IMR-90 (cell line): ENCODE data around the gene CDK17. TPM values are rescaled to one million over a fixed set of nuclear protein-coding genes. Genes with fewer than 3 reads are reported as not detected.
A peak's percentile ranks its signal among the peaks of the same experiment; 100 is the strongest.
"Not testable (repeated sequence)": the region's sequence is repeated elsewhere in the genome, so short reads cannot be mapped to it uniquely, and the experiment has no call there.

Experiments
- ATAC-seq: fragments of 200-7000 bp; cut with Tn5 transposase; 2 replicates; pipeline ENCODE4 v1.9.1; 2020; ENCODE audit warnings: low read depth, mild to moderate bottlenecking, moderate library complexity
- BruUV-seq: library from RNA; stranded (reverse); fragments of 400-500 nt; replicated peaks from 2 replicates; lab custom pipeline; 2021; lab: Mats Ljungman, UMichigan
- CTCF ChIA-PET: fragments of 300-600 bp; formaldehyde crosslinking; extraction: SDS; loops from one replicate; lab custom pipeline; 2021; ENCODE audit warnings: antibody characterized with exemption; lab: Yijun Ruan, JAX
- POLR2A ChIA-PET: fragments of 300-600 bp; sonication (Branson Sonifier 250); formaldehyde crosslinking; loops from one replicate; lab custom pipeline; 2022; ENCODE audit warnings: antibody characterized with exemption; ENCODE audit not compliant: unreplicated experiment; lab: Charles Lee
- DNase-seq: peaks from one replicate; pipeline ENCODE4 v3.0.0; 2013
- H2AFZ ChIP-seq: replicated peaks from 2 replicates; pipeline ENCODE3; 2013; ENCODE audit warnings: low read length, mild to moderate bottlenecking; ENCODE audit not compliant: poor library complexity
- H2AK5ac ChIP-seq: 2 replicates; pipeline ENCODE4 v1.6.1; 2013; ENCODE audit warnings: low read depth, low read length, inconsistent platforms
- H2AK9ac ChIP-seq: replicated peaks from 2 replicates; pipeline ENCODE3; 2013; ENCODE audit warnings: mild to moderate bottlenecking, low read depth, low read length, moderate library complexity; ENCODE audit not compliant: poor library complexity
- H2BK120ac ChIP-seq: 2 replicates; pipeline ENCODE4 v1.6.1; 2013; ENCODE audit warnings: low read depth, low read length, inconsistent platforms
- H2BK15ac ChIP-seq: 3 replicates; pipeline ENCODE4 v1.6.1; 2013; ENCODE audit warnings: low read depth, low read length, inconsistent platforms
- H2BK20ac ChIP-seq: 2 replicates; pipeline ENCODE4 v1.6.1; 2013; ENCODE audit warnings: low read depth, mild to moderate bottlenecking, inconsistent platforms, low read length, moderate library complexity
- H2BK5ac ChIP-seq: 2 replicates; pipeline ENCODE4 v1.6.1; 2013; ENCODE audit warnings: mild to moderate bottlenecking, low read depth, low read length, inconsistent platforms; ENCODE audit not compliant: poor library complexity, severe bottlenecking
- H3K14ac ChIP-seq: replicated peaks from 2 replicates; pipeline ENCODE4 v1.6.1; 2013; ENCODE audit warnings: low read depth, low read length, inconsistent platforms
- H3K18ac ChIP-seq: 2 replicates; pipeline ENCODE4 v1.6.1; 2013; ENCODE audit warnings: low read depth, low read length, control low read depth
- H3K23ac ChIP-seq: 2 replicates; pipeline ENCODE4 v1.6.1; 2013; ENCODE audit warnings: low read depth, low read length, inconsistent platforms
- H3K27ac ChIP-seq: 2 replicates; pipeline ENCODE4 v1.5.1; 2013; ENCODE audit warnings: mild to moderate bottlenecking, control low read depth, low read length; ENCODE audit not compliant: insufficient read depth
- H3K27me3 ChIP-seq: 2 replicates; pipeline ENCODE4 v1.6.1; 2013; ENCODE audit warnings: low read length; ENCODE audit not compliant: control insufficient read depth, insufficient read depth
- H3K36me3 ChIP-seq: 2 replicates; pipeline ENCODE4 v1.6.1; 2013; ENCODE audit warnings: low read length, mixed read lengths; ENCODE audit not compliant: control insufficient read depth, insufficient read depth
- H3K4ac ChIP-seq: 2 replicates; pipeline ENCODE4 v1.6.1; 2013; ENCODE audit warnings: low read depth, low read length, inconsistent platforms
- H3K4me1 ChIP-seq: 2 replicates; pipeline ENCODE4 v1.6.1; 2013; ENCODE audit warnings: low read length, mixed read lengths; ENCODE audit not compliant: control insufficient read depth, insufficient read depth
- H3K4me2 ChIP-seq: 2 replicates; pipeline ENCODE4 v1.6.1; 2013; ENCODE audit warnings: low read depth, mild to moderate bottlenecking, control low read depth, low read length, moderate library complexity
- H3K4me3 ChIP-seq: 2 replicates; pipeline ENCODE4 v1.5.1; 2013; ENCODE audit warnings: low read depth, mild to moderate bottlenecking, control low read depth, low read length, moderate library complexity; ENCODE audit not compliant: insufficient read depth
- H3K56ac ChIP-seq: 2 replicates; pipeline ENCODE4 v1.6.1; 2013; ENCODE audit warnings: low read length, inconsistent platforms; ENCODE audit not compliant: insufficient read depth; ENCODE audit errors: extremely low read depth
- H3K79me1 ChIP-seq, 2 experiments: 2 replicates each; pipeline ENCODE4 v1.6.1; 2013; ENCODE audit warnings: low read length in 2 of 2, inconsistent platforms in 1 of 2, low read depth in 1 of 2
- H3K9ac ChIP-seq: 2 replicates; pipeline ENCODE4 v1.6.1; 2013; ENCODE audit warnings: low read depth, low read length, control low read depth
- H3K9me1 ChIP-seq: 2 replicates; pipeline ENCODE4 v1.6.1; 2013; ENCODE audit warnings: low read length, inconsistent platforms; ENCODE audit not compliant: insufficient read depth
- H3K9me3 ChIP-seq: 2 replicates; pipeline ENCODE4 v1.6.1; 2013; ENCODE audit warnings: low read length; ENCODE audit not compliant: control insufficient read depth, insufficient read depth
- H4K20me1 ChIP-seq: 2 replicates; pipeline ENCODE4 v1.6.1; 2013; ENCODE audit warnings: low read length, inconsistent platforms; ENCODE audit not compliant: insufficient read depth
- H4K5ac ChIP-seq: 2 replicates; pipeline ENCODE4 v1.6.1; 2013; ENCODE audit warnings: mild to moderate bottlenecking, low read depth, low read length, control low read depth
- H4K8ac ChIP-seq, 2 experiments: 2 replicates each; pipeline ENCODE4 v1.6.1; 2013; ENCODE audit warnings: low read depth in 2 of 2, low read length in 2 of 2, control low read depth in 1 of 2, inconsistent platforms in 1 of 2
- H4K91ac ChIP-seq: 2 replicates; pipeline ENCODE4 v1.6.1; 2013; ENCODE audit warnings: low read depth, low read length, inconsistent platforms; ENCODE audit not compliant: insufficient read depth
- WGBS, 2 experiments: methylation state at CpG; one replicate each; pipeline versions ENCODE4 v1.1.5 to v1.1.7; 2013; ENCODE audit warnings: missing lambda C conversion rate in 2 of 2; ENCODE audit not compliant: insufficient read length in 1 of 2; ENCODE audit errors: extremely low coverage in 2 of 2; 5-methylcytosine and 5-hydroxymethylcytosine counted together
- dilution Hi-C: fragments of 300-500 bp; cut with HindIII; formaldehyde crosslinking; loops from one replicate; pipeline ENCODE4 v1.14.3; 2018; ENCODE audit warnings: low sequenced_read_pairs; ENCODE audit not compliant: unreplicated experiment
- in situ Hi-C: fragments of 300-500 bp; cut with MboI; formaldehyde crosslinking; loops from 3 replicates; pipeline ENCODE4 v1.14.3; 2019; ENCODE audit warnings: low sequenced_read_pairs, inconsistent platforms, mixed read lengths
- intact Hi-C: fragments of 100-400 bp; cut with micrococcal nuclease; formaldehyde crosslinking; loops from 2 replicates; pipeline ENCODE4 v1.10.0; 2022
- polyA plus RNA-seq, 3 experiments: library from polyadenylated mRNA; depleted of rRNA; stranded (reverse); fragments of >200 nt; gene quantifications; 2 replicates each; pipeline ENCODE4 v1.2.3, GENCODE V29; 2012; ENCODE audit warnings: low replicate concordance in 1 of 3
- total RNA-seq: library from RNA; depleted of rRNA; stranded (reverse); fragments of >200 nt; gene quantifications from 2 replicates; pipeline ENCODE4 v1.2.3, GENCODE V29; 2012

Gene CDK17
- total and polyA plus RNA-seq, 2 of the 4 experiments (the other 2 are of a cell fraction): 14.5 to 50.2 TPM

DNA sequence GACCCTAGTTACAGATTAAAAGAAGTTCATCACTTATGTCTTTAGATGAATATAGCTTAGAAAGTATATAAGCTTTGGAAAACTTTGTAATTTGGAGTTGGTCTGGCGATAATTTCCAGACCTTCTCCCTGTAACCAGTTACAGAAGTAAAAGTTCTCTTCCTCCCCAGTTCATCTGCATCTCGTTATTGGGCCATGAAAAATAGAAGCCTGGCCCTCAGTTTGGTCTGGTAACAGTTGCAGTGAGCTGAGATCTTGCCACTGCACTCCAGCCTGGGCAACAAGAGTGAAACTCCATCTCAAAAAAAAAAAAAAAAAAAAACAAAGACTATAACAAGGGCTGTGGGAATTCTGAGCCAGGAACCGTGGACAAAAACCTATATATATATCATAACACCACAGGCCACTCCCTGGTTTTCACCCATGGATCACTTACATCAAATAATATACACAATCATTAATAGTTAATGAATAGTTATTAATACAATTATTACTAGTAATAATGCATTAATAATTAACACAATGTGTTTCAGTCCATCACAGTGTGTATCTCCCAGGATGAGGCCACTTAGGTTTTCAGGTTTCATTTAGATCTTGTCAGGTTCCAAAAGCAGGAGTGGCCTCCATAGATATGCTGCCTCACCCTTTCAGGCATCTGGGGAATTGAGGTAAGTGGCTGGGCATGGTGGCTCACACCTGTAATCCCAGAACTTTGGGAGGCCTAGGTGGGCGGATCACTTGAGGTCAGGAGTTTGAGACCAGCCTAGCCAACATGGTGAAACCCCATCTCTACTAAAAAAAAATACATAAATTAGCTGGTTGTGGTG, 32.5 kb upstream of the CDK17 start:
- H3K9ac ChIP-seq, H2AK9ac ChIP-seq, CTCF ChIA-PET, H3K9me3 ChIP-seq, H3K14ac ChIP-seq, intact Hi-C loops, DNase-seq, POLR2A ChIA-PET, H3K4me2 ChIP-seq, H3K79me1 ChIP-seq, H3K27me3 ChIP-seq, H3K23ac ChIP-seq, in situ Hi-C loops, BruUV-seq, H3K27ac ChIP-seq, H3K56ac ChIP-seq, H3K36me3 ChIP-seq, H3K9me1 ChIP-seq, H3K4me3 ChIP-seq, ATAC-seq, dilution Hi-C loops, H2BK5ac ChIP-seq, H2AFZ ChIP-seq, H4K20me1 ChIP-seq: not testable (repeated sequence)
- H3K4ac ChIP-seq: peak overlapping the region; percentile 5; the same call in 1 of the 2 replicates
- peak overlapping the region; percentile 66; the same call in 1 of the 2 replicates for H2AK5ac ChIP-seq
- no CpG with 5 or more reads among the region's 4 CpGs for WGBS, 2 experiments
- peak overlapping the region; percentile 46; the same call in 1 of the 2 replicates for H4K91ac ChIP-seq
- peak overlapping the region; percentile 26; the same call in 1 of the 2 replicates for H2BK20ac ChIP-seq
- H3K4me1 ChIP-seq: peaks cover 15% of the 10 kb centered on the region
- peak overlapping the region; percentile 15; the same call in 1 of the 3 replicates for H2BK15ac ChIP-seq
- H3K18ac ChIP-seq: peak overlapping the region; percentile 82
- peak overlapping the region; percentile 25; the same call in 1 of the 2 replicates for H2BK120ac ChIP-seq
- peak overlapping the region; percentile 70 for H4K5ac ChIP-seq
- H4K8ac ChIP-seq: peak overlapping the region in 1 of 2 experiments; percentile 6; a peak in 1 of 4 replicates
